K562 (cell line): Measurements from ENCODE around the gene MLKL. TPM values are rescaled to one million over a fixed set of nuclear protein-coding genes. Genes with fewer than 3 reads are reported as not detected.

Experiments used
- ATF6 ChIP-seq: sonication (generic); formaldehyde crosslinking; IDR thresholded peaks from 2 replicates; pipeline ENCODE4 v1.4.0; 2020; ENCODE audit warnings: mild to moderate bottlenecking, missing genetic modification reagents
- DACH1 ChIP-seq: fragments of 450-650 bp; IDR thresholded peaks from 2 replicates; pipeline ENCODE4 v1.6.1; 2018; ENCODE audit not compliant: partially characterized antibody
- HLTF ChIP-seq: fragments of 450-650 bp; IDR thresholded peaks from 2 replicates; pipeline ENCODE4 v1.6.1; 2016
- MCM5 ChIP-seq: fragments of 450-650 bp; IDR thresholded peaks from 2 replicates; pipeline ENCODE4 v1.6.1; 2016; ENCODE audit warnings: low read depth
- PHB2 ChIP-seq: fragments of 450-650 bp; IDR thresholded peaks from 2 replicates; pipeline ENCODE4 v1.6.1; 2017; ENCODE audit warnings: low read depth
- PHF8 ChIP-seq: fragments of 200-600 bp; sonication (generic); IDR thresholded peaks from 2 replicates; pipeline ENCODE4 v1.6.1; 2012; ENCODE audit warnings: mixed run types, mild to moderate bottlenecking, inconsistent platforms, low read length, moderate library complexity, borderline replicate concordance
- RAD51 ChIP-seq: fragments of 450-650 bp; IDR thresholded peaks from 2 replicates; pipeline ENCODE4 v1.7.1; 2016; ENCODE audit warnings: low read depth, mild to moderate bottlenecking, borderline replicate concordance
- SETDB1 ChIP-seq: IDR thresholded peaks from one replicate; pipeline ENCODE4 v1.6.1; 2012; ENCODE audit warnings: low read length, control low read depth, inconsistent platforms
- STAG1 ChIP-seq: sonication (generic); formaldehyde crosslinking; IDR thresholded peaks from 2 replicates; pipeline ENCODE4 v1.5.0; 2020; ENCODE audit warnings: missing genetic modification reagents, borderline replicate concordance
- THRAP3 ChIP-seq: fragments of 450-650 bp; IDR thresholded peaks from 2 replicates; pipeline ENCODE4 v1.6.1; 2016; ENCODE audit warnings: mild to moderate bottlenecking, inconsistent platforms, borderline replicate concordance
- TRIM28 ChIP-seq: fragments of 450-650 bp; IDR thresholded peaks from 2 replicates; pipeline ENCODE4 v1.6.1; 2017
- ZBTB40 ChIP-seq, 2 experiments: fragments of 450-650 bp in 1 of 2; sonication (generic) in 1 of 2; formaldehyde crosslinking in 1 of 2; IDR thresholded peaks; 2 replicates each; pipeline versions ENCODE4 v1.7.1 to v1.9.0; 2016 to 2022; ENCODE audit warnings: inconsistent platforms in 1 of 2, mild to moderate bottlenecking in 1 of 2, missing genetic modification reagents in 1 of 2
- ZBTB9 ChIP-seq: fragments of 450-650 bp; formaldehyde crosslinking; IDR thresholded peaks from 2 replicates; pipeline ENCODE4 v1.4.0; 2020; ENCODE audit warnings: mild to moderate bottlenecking, moderate library complexity
- ZNF507 ChIP-seq: conservative IDR thresholded peaks from 2 replicates; pipeline ENCODE4 v1.6.1; 2017; ENCODE audit warnings: missing genetic modification characterization, missing compliant biosample characterization
- ZNF77 ChIP-seq: fragments of 250-450 bp; sonication (Bioruptor Pico); IDR thresholded peaks from 2 replicates; pipeline ENCODE4 v1.5.0; 2020
- ZNF778 ChIP-seq: fragments of 450-650 bp; formaldehyde crosslinking; IDR thresholded peaks from 2 replicates; pipeline ENCODE4 v1.4.0; 2020; ENCODE audit warnings: mild to moderate bottlenecking, moderate library complexity
- polyA plus RNA-seq, 8 experiments: library from polyadenylated mRNA; depleted of rRNA in 4 of 8; stranded (reverse) in 5 of 8; unstranded in 3 of 8; fragments of >200 nt; fragmentation: Nextera tagmentation in 2 of 8; fragmentation: Illumina TruSeq in 1 of 8; extraction: Ambion mirVana in 2 of 8; extraction: Trizol in 1 of 8; gene quantifications; 2 replicates each; pipeline versions ENCODE4 v1.2.1 to v1.2.3, GENCODE V29; 2011 to 2014; ENCODE audit warnings: inconsistent platforms in 1 of 8, missing spikeins in 1 of 8
- total RNA-seq, 7 experiments: library from RNA; depleted of rRNA in 6 of 7; stranded (reverse); fragments of >200 nt in 6 of 7; fragmentation: Illumina TruSeq in 2 of 7; extraction: Trizol in 2 of 7; gene quantifications; 2 replicates each; pipeline versions ENCODE4 v1.2.1 to v1.2.3, GENCODE V29; 2011 to 2021; ENCODE audit warnings: low replicate concordance in 1 of 7

Gene MLKL
- total and polyA plus RNA-seq, 9 of the 15 experiments (the other 6 are each of a cell fraction or from before 2014, with no cell fraction given): 1.6 to 6.1 (median 4.8) TPM

GRCh38 chr16:74695450-74696422 lies 4.9 kb downstream of the MLKL start (continued):
- TF ChIP-seq ZBTB40 (IDR thresholded peaks at IDR 0.05): no peak
- TF ChIP-seq ZBTB40 (CRISPR knock-in tag; IDR thresholded peaks at IDR 0.05): no peak
- TF ChIP-seq ZNF77 (CRISPR knock-in tag): no peak
- TF ChIP-seq ZNF507 (tag): no peak
- TF ChIP-seq ATF6 (CRISPR knock-in tag): no peak
- TF ChIP-seq STAG1: no peak
- TF ChIP-seq SETDB1: no peak
- TF ChIP-seq TRIM28: no peak
- no peak for TF ChIP-seq ZBTB9 (CRISPR knock-in tag)
- TF ChIP-seq RAD51: peak; percentile 98
- TF ChIP-seq HLTF: no peak
- no peak for TF ChIP-seq PHB2
- TF ChIP-seq DACH1: no peak
- no peak for TF ChIP-seq THRAP3
- peak; percentile 50; the same call in 1 of the 2 replicates for TF ChIP-seq PHF8
- TF ChIP-seq MCM5: no peak
- no peak for TF ChIP-seq ZNF778 (CRISPR knock-in tag)
